ENCODE data around the gene HSPA4. TPM values are rescaled to one million over a fixed set of nuclear protein-coding genes. Genes with fewer than 3 reads are reported as not detected.

The HSPA4 gene
- total RNA-seq, 1 donor from 2014 or later = 37.6 TPM

DNA sequence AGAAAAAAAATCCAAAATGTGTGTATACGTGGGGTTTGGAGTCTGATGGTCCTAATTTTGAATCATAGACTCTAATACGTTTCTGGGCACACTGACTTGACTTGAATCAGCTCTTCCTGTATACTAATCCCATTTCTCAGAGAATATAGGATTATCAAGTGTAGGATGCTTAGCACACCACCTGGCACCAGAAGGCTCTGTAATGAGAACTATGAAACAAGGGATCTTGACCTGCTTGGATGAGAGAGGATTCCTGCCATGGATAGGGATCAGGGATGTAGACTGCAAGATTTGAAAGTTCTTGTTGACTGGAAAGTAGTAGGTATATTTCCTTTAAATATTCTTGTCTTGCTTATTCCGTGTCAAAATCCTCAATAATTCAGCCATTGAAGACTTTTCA, 7.8 kb downstream of the HSPA4 start:
- peaks cover 46% of the 10 kb centered on the region for H3K4me1 ChIP-seq
- H3K27ac ChIP-seq = no peak overlapping the region
- no peaks in the 10 kb centered on the region for H3K36me3 ChIP-seq
- no peak overlapping the region for H3K4me3 ChIP-seq
- no peak for DNase-seq (ENCODE audit: extremely low spot score in 2 of 2)
- H3K9me3 ChIP-seq = no peaks in the 10 kb centered on the region
- TF ChIP-seq, protein P1, sequence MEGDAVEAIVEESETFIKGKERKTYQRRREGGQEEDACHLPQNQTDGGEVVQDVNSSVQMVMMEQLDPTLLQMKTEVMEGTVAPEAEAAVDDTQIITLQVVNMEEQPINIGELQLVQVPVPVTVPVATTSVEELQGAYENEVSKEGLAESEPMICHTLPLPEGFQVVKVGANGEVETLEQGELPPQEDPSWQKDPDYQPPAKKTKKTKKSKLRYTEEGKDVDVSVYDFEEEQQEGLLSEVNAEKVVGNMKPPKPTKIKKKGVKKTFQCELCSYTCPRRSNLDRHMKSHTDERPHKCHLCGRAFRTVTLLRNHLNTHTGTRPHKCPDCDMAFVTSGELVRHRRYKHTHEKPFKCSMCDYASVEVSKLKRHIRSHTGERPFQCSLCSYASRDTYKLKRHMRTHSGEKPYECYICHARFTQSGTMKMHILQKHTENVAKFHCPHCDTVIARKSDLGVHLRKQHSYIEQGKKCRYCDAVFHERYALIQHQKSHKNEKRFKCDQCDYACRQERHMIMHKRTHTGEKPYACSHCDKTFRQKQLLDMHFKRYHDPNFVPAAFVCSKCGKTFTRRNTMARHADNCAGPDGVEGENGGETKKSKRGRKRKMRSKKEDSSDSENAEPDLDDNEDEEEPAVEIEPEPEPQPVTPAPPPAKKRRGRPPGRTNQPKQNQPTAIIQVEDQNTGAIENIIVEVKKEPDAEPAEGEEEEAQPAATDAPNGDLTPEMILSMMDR (IDR thresholded peaks at IDR 0.05) = no peak
- no peak for TF ChIP-seq POLR2A (IDR thresholded peaks at IDR 0.05)
- TF ChIP-seq POLR2AphosphoS5 (IDR thresholded peaks at IDR 0.05; ENCODE audit: insufficient read depth in 1 of 2, low read depth in 1 of 2) = no peak
- no peaks in the 10 kb centered on the region for H3K27me3 ChIP-seq
- intact Hi-C loops (cut with DNase I) = no loop called here

DNA sequence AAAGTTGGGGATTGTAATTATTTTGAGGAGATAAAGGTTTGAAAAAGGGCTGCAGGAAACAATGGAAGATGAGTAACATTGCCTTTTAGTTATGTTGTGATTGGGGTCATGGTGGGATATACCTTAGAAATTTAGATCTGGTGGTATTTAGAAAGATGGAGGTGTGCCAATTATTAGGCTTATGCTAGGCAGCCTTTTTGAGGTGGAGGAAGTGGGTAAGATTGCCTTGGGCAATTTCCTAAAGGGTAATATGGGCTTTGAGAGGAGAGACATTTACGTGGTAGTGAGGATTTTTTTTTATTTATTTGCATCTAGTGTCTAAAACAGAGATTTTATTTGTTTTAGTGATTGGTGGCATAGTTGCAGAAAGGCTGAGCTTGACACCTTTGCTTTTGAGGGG, 10.5 kb downstream of the HSPA4 start:
- no peak for DNase-seq (ENCODE audit: extremely low spot score in 2 of 2)
- no peak for TF ChIP-seq POLR2A (IDR thresholded peaks at IDR 0.05)
- no peak for TF ChIP-seq POLR2AphosphoS5 (IDR thresholded peaks at IDR 0.05; ENCODE audit: insufficient read depth in 1 of 2, low read depth in 1 of 2)
- TF ChIP-seq, protein P1 (IDR thresholded peaks at IDR 0.05) = no peak
- H3K4me1 ChIP-seq = peaks cover 53% of the 10 kb centered on the region
- no peaks in the 10 kb centered on the region for H3K9me3 ChIP-seq
- no peak overlapping the region for H3K4me3 ChIP-seq
- H3K27ac ChIP-seq = no peak overlapping the region
- intact Hi-C loops (cut with DNase I) = no loop called here
- peaks cover 0 to 5% of the 10 kb centered on the region in 2 donors for H3K36me3 ChIP-seq
- H3K27me3 ChIP-seq = no peaks in the 10 kb centered on the region

DNA sequence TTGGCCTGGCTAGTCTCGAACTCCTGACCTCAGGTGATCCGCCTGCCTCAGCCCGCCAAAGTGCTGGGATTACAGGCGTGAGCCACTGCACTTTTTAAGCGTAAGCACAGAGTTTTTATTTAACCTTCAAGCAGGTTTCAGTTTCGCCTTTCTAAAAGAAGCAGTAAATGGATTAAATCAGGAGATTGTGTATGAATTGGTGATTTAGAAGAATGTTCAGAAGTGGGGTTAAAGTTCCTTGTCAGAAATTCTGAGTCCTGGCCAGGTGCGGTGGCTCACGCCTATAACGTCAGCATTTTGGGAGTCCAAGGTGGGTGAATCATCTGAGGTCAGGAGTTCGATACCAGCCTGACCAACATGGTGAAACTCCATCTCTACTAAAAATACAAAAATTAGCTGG, 12.2 kb downstream of the HSPA4 start:
- Histone ChIP-seq H3K27me3 (no peaks in the 10 kb centered on the region), H3K36me3 (peaks cover 0 to 20% of the 10 kb centered on the region in 2 donors), H3K4me3 (no peak overlapping the region), H3K9me3 (no peaks in the 10 kb centered on the region), H3K4me1 (peaks cover 41% of the 10 kb centered on the region), H3K27ac (no peak overlapping the region)
- no peak for DNase-seq (ENCODE audit: extremely low spot score in 2 of 2)
- TF ChIP-seq, protein P1 (IDR thresholded peaks at IDR 0.05) = no peak
- TF ChIP-seq POLR2AphosphoS5 (IDR thresholded peaks at IDR 0.05; ENCODE audit: insufficient read depth in 1 of 2, low read depth in 1 of 2) = no peak
- no peak for TF ChIP-seq POLR2A (IDR thresholded peaks at IDR 0.05)
- intact Hi-C loops (cut with DNase I) = no loop called here

DNA sequence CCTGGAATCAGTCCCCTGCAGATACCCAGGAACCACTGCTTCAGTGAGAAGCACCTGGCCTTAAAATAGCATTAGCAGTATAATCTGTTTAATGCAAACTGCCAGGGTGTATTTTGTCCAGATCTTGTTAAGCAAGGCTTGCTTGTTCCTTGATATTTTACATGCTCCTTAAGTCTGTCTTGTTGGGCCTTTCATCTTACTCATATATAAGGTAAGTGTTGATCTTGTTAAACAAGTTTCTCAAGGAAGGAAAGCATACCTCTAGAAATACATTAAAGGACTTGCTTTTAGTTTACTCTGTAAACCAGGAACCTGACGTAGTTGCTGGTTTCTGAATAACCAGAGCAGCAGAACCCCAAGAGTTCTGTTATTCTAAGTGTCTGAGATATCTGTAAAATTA, 13.7 kb downstream of the HSPA4 start:
- Histone ChIP-seq H3K9me3 (no peaks in the 10 kb centered on the region), H3K4me1 (peaks cover 41% of the 10 kb centered on the region), H3K27ac (no peak overlapping the region), H3K4me3 (no peak overlapping the region), H3K27me3 (no peaks in the 10 kb centered on the region), H3K36me3 (peaks cover 0 to 35% of the 10 kb centered on the region in 2 donors)
- TF ChIP-seq POLR2AphosphoS5 (IDR thresholded peaks at IDR 0.05; ENCODE audit: insufficient read depth in 1 of 2, low read depth in 1 of 2) = peak in 1 of 2 donors; percentile 33
- TF ChIP-seq POLR2A (IDR thresholded peaks at IDR 0.05) = no peak
- intact Hi-C loops (cut with DNase I) = no loop called here
- no peak for DNase-seq (ENCODE audit: extremely low spot score in 2 of 2)

DNA sequence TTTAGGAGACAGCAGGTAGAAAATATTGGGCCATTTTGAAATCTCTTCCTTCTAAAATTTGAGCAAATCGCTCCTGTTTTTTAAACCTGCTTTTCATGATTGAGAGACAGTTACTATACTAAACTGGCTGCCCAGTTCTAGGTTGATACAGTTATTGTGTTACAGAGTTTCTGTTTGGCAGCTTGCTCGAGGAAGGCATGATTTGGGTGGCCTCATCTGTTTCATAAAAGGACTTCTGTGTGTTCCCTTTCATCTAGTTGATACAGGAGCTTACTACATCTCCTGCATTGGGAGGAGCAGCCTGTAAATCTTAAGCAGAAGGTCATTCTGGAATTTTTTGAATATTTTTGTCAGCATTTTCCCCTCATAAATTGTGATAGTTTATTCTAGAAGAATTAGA, 14.2 kb downstream of the HSPA4 start:
- Histone ChIP-seq H3K9me3 (no peaks in the 10 kb centered on the region), H3K27ac (no peak overlapping the region), H3K4me3 (no peak overlapping the region), H3K4me1 (peaks cover 41% of the 10 kb centered on the region), H3K36me3 (peaks cover 0 to 40% of the 10 kb centered on the region in 2 donors), H3K27me3 (no peaks in the 10 kb centered on the region)
- no peak for DNase-seq (ENCODE audit: extremely low spot score in 2 of 2)
- intact Hi-C loops (cut with DNase I) = no loop called here
- TF ChIP-seq, protein P1 (IDR thresholded peaks at IDR 0.05) = no peak
- TF ChIP-seq POLR2AphosphoS5 (IDR thresholded peaks at IDR 0.05; ENCODE audit: insufficient read depth in 1 of 2, low read depth in 1 of 2) (no peak), POLR2A (IDR thresholded peaks at IDR 0.05) (no peak)

Measured in vagina (tissue), 2 donors.